Effector CD8-positive, alpha-beta T cell (primary cell): ENCODE measurements around the gene HOXC12.

Experiments used
- DNase-seq: peaks from one replicate; lab custom pipeline; 2025; lab: John Stamatoyannopoulos, UW

Gene HOXC12

DNA sequence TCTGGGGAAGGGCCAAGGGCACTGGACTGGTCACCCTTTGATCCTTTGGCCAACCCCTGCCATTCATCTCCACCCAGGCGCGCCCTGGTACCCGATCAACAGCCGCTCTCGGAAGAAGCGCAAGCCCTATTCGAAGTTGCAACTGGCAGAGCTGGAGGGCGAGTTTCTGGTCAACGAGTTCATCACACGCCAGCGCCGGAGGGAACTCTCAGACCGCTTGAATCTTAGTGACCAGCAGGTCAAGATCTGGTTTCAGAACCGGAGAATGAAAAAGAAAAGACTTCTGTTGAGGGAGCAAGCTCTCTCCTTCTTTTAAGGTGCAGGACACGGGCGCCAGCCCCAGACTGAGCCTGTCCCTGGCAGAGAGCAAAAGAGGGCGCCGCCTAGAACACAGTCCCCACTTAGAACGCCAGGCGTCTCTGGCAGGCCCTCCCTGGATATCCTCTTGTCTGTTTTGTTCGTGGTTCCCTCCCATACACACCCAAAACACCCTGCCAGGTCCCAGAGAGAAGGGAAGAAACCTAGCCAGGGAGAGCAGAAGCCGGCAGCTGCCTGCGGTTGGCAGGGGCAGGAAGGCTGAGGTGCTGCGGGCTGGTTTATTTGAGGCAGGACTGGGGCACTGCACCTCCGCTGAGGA lies 1.7 kb downstream of the HOXC12 start:
- DNase-seq: no peak

DNA sequence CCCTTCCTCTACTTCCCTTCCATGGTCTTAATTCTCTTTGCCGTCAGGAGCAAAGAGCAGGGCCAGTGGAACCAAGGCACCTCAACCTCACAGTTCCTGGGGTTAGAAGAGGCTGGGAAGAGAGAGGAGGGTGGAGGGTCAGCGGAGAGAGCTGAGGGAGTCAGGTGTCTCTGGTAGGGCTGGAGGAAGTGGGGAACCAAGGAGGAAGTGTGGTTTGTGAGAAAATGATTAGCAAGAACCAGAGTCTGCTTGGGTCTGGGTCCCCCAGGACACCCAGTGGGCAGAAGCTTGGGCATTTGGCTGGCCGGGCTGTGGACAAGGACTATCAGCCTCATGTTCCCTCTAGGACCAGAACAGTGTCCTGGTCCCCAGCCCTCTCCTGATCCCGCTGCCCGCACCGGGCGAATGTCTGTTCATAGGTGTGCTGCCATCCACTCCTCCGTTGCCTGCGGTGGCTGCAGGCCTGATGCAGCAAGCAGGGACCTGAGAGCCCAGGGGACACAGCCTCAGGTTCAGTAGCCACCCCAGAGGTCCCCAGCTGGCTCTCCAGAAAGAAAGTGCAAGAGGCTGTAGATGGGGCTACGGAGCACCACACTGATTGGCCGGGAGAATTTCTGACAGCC lies 2.3 kb downstream of the HOXC12 start:
- no peak for DNase-seq

DNA sequence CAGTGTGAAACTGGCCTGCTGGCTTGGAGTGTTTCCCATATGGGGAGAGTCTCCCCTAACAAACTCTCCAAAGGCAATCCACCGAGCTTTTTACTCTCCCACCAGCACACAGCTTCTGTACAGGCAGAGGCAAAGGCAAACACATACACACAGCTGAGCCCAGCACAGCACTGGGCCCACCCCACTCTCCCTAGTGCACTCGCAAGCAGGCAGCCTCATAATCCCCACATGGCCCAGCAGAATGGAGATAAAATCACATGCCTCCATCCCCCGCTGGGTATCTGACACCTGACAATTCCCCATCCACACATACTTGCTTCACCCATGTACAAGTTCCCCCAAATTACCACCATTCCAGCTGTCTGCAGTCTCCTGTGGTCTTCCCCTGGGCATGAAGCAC lies 3.4 kb downstream of the HOXC12 start:
- DNase-seq: no peak

DNA sequence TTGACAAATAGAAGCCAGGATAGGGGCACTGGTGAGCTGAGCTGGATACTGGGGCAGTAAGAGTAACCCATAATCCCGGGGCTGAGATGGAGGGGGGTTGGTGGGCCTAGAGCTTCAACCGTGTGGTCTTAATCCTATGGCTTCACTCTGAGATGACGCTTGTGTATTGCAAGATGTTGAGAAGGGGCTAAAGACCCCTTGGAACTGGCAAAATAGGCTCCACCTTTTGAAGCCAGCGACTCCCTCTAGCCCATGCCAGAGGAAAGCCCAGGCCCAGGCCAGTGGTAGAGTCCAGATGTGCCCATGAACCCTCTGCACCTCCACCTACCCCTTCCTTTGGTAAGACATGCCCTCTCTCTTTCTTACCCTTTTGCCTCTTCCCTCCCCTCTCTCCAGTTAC lies 4.6 kb downstream of the HOXC12 start:
- no peak for DNase-seq

DNA sequence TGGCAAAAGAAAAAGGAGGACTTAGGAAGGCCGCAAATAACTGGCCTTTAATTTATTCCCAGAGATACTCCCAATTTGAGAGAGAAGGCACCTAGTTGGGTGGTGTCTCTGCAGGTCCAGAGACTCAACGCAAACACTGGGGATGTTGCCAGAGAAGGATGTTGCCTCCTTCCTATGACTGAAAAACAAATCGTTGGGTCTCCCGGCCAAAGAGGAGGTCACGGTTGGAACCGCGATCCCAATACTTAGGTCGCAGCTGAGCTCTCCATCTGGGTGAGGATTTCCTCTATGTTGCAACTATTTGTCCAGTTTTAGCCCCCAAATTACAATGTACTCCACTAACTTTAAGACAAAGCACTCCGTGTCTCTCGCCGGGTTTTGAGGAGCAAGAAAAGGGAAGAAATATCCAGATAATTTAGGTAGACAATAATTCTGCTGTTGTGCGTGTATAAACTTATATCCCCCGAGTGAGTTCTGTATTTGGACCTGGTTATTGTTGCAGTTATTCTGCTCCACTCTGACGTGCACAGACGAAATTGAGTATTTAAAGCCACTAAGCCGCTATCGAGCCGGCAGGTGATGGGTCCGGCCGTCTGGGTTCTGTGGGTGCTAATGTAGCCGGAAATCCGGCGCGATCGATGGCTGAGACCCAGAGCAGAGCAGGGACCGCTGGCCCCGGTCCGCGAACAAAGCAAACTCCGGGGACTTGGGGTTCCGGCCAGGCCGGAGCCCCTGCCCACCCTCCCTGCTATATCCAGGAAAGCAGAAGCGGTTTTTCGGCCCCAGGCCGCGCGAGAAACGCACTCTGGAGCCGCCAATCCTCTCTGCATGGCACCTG lies 5.7 kb downstream of the HOXC12 start:
- no peak for DNase-seq

DNA sequence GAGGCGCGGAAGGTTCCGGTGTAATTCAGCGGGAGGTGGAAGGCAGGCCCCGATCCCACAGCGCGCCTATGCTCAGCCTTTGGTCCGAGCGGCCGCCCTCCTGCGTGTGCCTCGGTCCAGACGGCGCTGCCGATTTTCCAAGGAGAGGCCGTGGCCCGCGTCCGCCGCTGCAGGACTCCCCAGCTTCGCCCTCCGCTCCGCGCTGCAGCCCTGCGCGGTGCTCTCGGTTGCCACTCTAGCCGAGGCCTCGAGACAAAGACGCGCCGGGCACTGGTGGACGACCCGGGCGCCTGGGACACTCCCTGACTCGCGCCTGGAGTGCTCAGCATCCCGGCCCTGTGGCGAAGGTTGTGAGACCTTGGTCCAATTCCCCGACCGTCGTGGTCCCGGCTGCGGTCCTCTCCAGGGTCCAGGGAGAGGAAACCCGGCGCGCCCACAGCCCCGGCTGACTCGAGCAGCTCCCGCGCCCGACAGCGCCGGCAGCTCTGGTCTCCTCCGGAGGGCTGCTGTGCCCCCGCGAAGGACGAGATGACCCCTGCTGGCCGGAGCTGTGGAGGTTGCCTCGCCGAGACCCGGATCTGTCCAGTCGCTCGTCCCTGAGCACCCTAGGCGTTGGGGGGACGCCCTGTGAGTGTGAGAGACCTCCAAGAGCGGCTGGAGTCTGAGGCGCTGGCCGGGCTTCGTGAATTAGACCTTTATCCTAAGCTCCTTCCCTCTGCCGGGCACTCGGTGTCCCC lies 6.5 kb downstream of the HOXC12 start:
- DNase-seq: no peak

DNA sequence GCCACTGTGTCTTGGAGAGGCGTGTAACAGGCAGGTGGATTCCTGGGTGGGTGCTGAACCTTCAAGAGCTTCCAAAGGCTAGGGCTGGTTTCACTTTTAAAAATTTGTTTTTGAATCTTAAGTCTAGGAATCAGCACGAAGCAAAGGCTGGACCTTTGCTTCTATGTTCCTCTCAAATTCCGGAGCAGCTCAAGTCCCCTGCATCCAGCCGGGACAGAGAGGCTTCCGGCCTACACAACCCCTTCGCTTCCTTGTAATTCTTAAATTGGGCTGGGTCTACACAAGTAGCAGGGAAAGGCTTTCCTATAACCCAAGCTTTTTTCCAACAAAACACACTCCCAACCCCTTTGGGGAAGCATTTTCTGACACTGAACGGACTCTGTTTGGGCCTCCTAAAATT lies 8.3 kb downstream of the HOXC12 start:
- no peak for DNase-seq

DNA sequence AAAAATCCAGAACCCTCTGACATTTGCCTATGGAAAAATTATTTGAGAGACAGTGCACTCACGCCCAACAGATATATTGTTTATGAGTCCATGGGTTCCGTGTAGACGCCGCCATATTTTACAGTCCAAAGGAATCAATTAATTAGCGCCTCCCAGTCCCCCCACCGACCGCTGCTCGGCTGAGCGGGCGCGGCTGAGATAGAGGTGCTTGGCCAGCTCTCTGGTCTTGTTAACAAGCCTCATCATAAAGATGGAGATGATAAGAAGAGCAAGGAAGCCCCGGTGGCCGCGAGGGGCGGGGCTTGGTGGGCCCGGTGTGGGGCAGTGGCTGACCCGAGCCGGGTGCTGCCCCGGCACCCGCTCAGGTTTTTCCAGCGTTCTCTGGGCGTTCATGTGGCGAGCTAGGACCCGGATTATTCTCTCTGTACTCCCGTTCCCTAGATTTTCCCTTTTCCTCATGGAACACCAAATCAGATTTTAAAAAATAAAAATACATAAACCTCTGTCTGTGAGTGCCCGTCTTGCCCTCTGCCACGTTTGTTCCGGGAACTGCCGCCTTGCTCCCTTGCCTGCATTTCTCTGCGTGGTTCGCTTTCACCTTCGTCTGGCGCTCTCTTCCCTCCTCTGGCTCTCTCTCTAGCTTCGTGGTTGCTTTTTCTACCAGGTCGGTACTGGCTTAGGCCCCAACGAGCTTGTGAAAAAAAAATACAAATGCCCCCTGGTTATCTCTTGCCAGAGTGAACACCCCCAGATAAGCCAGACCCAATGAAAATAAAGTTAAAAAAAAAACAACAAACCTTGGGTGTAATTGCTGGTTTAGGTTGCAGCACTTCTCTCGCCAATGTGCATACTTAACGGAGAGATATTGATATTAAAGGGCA lies 9.0 kb downstream of the HOXC12 start:
- no peak for DNase-seq

DNA sequence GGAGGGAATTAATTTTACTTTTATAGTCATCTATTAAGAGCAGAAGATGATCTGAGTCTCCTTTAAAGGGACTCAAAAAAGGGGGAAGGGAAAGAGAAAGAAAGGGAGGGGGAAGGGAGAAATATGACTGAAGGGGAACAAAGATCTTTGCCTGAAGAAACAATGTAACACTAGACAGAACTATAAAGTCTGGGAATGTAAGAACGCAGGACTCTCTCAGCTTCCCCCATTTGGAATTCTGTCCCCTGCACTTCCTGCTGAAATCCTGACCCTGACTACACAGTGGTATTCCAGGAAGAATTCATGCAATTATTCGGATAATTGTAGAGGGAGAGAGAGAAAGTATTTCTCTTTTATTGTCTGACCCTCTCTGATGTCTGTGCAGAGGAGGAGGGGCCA lies 9.6 kb downstream of the HOXC12 start:
- DNase-seq: no peak

DNA sequence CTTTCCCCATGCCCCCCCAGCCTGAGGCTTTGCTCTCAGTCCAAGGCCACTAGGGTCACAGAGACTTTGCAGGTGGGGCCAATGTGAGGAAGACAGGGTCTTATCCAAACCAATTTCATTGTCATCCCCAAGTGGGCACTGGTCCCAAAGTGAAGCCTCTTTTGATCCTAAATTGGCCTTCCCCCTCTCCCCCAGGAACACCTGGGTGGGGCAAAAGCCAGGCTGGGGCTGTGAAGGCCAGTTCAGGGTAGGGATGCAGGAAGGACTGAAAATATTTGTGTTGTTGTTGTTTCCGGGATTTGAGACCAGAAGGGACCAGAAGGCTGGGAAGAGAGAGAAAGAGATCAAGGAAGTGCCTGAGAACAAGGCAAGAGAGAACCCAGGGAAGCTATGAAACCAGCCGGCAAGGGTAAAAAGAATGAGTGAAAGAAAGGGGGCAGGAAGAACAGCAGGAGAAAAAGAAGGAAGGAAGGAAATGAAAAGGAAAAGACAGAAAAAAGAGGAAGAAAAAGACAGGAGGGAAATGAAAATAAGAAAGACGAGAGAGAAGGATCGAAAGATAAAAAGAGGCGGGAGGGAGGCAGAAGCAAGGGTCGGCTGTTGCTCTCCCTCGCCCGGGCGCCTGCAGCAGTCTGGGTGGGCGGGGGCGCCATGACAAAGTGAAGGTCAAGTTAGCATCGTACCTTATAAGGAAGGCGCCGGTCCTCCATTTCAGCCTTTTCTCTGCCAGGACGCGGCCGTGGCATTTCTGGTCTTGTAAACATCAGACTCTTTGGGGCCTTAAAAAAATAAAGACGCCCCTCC lies 10.8 kb downstream of the HOXC12 start:
- DNase-seq: no peak

DNA sequence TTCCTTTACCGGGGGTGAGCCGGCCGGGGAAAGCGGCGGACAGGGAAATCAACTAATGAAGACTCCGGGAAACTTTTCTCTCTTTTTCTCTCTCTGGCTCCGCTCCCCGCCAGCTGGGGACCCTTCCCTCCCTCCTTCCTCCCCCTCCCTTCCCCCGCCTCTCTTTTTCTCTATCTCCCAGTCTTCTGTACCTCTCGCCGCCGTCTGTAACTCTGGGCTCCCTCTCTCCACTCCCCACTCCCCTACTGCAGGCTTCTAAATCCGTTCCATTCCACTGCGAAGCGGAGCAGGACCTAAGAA lies 11.3 kb downstream of the HOXC12 start:
- no peak for DNase-seq

DNA sequence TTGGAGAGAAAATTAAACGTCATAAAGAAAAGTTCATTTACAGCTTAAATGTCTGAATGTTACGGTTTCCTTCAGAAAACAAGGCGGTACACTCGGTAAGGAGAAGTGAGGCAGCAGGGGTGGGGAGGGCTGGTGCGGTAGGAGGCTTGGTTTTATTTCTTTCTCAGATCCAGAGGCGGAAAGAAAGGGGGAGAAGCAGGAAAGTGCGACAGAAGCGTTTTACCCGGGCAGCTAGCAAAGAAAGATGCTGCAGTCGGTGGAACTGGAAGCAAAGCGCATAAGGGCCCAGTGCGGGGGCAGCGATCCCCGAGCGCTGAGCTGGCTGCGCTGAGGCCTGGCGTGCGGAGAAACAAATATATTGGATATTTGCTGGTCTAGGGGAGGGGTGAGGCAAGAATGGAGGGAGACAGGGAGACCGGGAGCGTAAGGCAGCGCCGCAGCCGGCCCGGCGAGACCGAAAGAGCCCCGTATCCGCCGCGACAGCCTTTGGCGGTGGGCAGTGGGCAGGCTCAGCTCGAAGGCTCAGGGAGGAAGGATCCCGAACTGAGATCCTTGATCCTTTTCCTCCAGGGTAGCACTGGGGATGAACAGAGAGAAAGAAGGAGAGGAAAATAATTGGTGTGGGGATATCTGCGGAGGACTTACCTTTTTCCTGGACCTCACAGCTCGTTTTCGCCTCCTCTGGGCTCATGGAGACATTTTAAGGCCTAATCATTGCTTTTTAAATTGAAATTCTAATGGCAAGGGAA lies 11.9 kb downstream of the HOXC12 start:
- no peak for DNase-seq

DNA sequence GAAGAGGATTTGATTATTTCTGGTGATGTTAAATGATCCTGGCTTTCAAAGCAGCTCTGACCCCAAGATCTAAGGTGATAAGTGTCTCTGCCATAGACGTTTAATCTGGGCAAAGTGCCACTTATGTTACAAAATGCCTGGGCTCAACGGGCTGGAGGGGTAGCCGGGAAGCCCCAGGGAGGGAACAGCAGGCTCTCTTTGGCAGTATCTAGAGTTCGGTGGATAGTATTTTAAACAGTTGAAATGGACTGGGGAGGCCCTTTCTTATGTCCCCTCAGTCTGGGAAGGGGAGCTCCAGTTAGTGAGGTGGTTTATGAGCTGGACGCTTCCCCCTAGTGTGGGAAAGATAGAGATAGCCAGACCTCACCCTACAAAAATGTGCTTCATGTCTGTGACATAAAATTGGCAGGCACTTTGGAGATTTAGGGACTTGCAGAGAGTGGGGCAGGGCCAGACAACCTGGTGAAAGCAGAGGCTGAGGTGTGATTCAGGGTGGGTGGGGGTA lies 12.8 kb downstream of the HOXC12 start:
- no peak for DNase-seq

DNA sequence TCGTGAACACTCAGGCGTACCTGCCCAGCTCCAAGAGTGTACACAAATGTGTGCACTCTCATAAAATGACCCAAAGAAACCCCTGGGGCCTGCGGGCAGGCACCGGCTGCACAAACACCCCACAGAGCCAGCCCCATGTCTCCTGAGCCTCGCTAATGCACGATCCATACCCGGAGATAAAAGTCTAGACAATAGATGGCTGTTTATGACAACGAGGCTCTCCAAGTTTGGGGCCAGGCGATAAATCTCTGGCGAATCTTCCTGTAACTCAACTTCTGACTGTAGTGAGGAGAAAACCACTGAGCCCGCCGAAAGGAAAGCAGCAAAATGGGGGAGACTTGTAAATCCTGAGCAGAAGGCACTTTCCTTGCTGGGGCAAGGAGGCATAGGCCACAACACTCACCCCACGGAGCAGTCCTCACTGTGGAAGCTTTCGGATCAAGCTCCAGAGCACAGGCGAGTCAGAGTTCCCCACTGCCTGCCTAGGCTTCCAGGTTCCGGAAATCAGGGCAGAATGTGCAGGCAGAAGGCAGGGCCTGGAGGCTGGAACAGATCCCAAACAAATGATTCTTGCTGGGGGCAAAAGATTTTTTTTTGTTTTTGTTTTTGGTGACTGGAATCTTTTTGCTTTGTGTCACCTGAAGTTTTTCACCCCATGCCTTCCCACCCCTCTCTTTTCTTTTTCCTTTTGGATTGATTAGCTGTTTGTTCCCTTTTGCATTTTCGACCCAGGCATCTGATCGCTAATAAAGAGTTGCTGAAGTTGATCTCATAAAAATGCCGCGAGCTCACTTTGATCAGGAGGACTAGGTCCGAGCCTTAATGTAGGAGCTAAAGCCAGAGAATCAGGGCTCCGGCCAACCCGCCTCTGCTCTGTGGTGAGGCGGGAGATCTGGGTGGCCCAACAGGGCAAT lies 13.8 kb downstream of the HOXC12 start:
- DNase-seq: no peak

DNA sequence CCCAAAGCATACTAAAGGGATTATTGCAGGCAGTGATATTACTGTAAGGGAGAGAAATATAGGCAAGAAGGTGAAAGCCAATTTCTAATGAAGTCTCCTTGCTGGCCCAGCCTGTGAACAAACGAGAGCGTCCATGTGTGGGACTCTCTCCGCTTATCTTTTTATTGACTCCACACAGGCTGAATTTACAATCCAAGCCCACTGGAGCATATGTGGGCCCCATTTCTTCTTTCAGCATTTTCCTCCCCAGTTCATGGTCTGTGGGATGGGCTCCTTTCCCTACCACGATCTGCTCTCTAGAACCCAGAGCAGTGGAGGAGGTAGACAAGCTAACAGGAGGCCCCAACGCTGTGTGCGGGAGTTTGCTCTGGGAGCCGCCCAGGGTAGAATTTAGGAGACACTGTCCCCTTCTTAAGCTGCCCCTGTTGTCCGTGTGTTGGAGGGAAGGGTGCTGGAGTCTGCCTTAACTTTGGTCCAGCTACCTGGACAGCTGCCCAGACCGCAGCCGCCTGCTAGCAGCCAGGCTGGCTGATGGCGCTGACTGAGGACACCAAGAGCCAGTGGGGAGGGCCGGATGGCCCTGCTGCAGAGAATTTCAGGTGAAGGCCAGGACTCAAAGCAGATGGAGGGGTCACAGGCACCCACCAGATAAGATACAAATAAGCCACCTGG lies 15.0 kb downstream of the HOXC12 start:
- no peak for DNase-seq

DNA sequence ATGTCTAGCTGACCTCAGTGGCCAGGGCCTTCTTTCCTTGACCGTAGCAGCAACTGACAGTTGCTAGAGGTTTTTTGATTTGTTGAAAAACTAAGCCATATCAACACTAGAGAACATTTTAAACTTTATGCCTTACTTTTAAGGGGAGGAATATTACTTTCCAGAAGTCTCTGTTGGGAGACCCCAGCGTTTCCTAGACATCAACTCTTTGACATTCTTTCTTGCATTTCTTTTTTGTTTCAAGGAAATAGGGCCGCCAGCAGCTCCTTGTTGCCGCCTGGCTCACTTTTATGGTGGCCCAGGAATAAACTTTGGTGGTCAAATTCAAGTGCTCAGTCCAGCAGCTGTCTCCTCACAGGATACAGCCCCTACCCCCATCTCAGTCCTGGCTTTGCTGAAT lies 15.7 kb downstream of the HOXC12 start:
- no peak for DNase-seq

DNA sequence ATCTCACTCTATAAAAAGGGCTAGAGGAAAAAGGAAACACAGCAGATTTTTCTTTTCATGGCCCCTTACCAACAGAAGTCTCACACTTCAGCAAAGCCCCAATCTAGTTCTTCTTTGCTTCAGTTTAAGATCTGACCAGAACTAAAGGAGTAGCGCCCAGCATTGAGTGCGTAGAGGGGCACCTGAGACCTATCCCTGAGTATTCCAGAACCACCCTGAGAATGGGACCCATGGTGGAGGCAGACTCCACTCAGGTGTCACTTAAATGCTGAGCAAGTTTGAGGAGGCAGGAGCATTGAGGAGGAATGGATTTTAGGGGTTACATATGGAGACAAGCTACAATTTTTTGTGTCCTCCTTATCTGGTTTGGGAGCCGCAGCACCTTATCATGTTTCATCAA lies 16.4 kb downstream of the HOXC12 start:
- no peak for DNase-seq

DNA sequence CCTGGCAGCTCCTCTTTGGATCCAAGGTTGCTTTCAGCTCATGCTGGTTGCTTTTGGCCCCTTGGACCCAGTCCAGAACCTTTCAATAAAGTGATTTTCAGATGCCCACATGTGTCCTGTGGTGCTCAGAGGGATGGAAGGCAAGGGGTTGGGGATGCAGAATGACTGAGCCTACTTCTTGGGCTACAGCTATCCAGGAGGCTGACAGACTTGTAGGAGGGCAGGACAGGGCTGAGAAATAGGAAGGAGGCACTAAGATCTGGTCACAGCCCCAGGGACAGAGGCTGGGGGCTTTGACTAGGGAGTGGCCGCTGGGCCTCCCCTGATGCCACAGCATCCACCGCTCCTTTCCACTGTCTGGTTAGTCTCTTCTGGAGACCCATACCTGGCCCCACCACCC lies 17.0 kb downstream of the HOXC12 start:
- DNase-seq: no peak
